A549 (cell line): Measurements from ENCODE around the gene ACTN2. TPM values are rescaled to one million over a fixed set of nuclear protein-coding genes. Genes with fewer than 3 reads are reported as not detected.

ENCODE experiments used
- ATAC-seq, 2 experiments: fragments of 200-7000 bp in 1 of 2; fragments of >200 bp in 1 of 2; cut with Nextera tagmentation in 1 of 2; cut with Tn5 transposase in 1 of 2; 3 replicates each; pipeline versions ENCODE4 v1.8.0 to v1.9.1; 2018 to 2020; ENCODE audit warnings: mild to moderate bottlenecking in 1 of 2, moderate library complexity in 1 of 2
- CTCF ChIA-PET: fragments of 300-600 bp; sonication (Branson Sonifier 250); formaldehyde crosslinking; extraction: SDS; loops from one replicate; lab custom pipeline; 2021; ENCODE audit warnings: antibody characterized with exemption, inconsistent platforms; lab: Yijun Ruan, JAX
- POLR2A ChIA-PET: fragments of 350-600 bp; formaldehyde crosslinking; extraction: SDS; loops from one replicate; lab custom pipeline; 2021; ENCODE audit warnings: antibody characterized with exemption, inconsistent platforms; lab: Yijun Ruan, JAX
- DNase-seq, 2 experiments: peaks; one replicate each; pipeline versions ENCODE4 v3.0.0 to v3.0.0-alpha.2; 2011 to 2016; ENCODE audit warnings: low read depth in 1 of 2, low spot score in 1 of 2
- FAIRE-seq: peaks from 2 replicates; lab custom pipeline; 2011; peaks lifted over from hg19 to GRCh38; lab: Jason Lieb, UNC
- H3K27ac ChIP-seq, 2 experiments: fragments of >200 bp; sonication (Bioruptor Twin); formaldehyde crosslinking; 3 replicates each; pipeline ENCODE4 v1.5.1; 2016 to 2017
- H3K4me1 ChIP-seq: fragments of >200 bp; sonication (Bioruptor Twin); formaldehyde crosslinking; 3 replicates; pipeline ENCODE4 v1.6.1; 2016
- H3K4me2 ChIP-seq: fragments of >200 bp; sonication (Bioruptor Twin); formaldehyde crosslinking; 3 replicates; pipeline ENCODE4 v1.6.1; 2016
- H3K4me3 ChIP-seq: fragments of >200 bp; sonication (Bioruptor Twin); formaldehyde crosslinking; 3 replicates; pipeline ENCODE4 v1.5.1; 2016
- H3K9me3 ChIP-seq: fragments of >200 bp; sonication (Bioruptor Twin); formaldehyde crosslinking; 3 replicates; pipeline ENCODE4 v1.6.1; 2016
- CBX8 ChIP-seq: fragments of 200-600 bp; sonication (generic); IDR thresholded peaks from 2 replicates; pipeline ENCODE4 v1.6.1; 2016
- CEBPB ChIP-seq, 2 experiments: fragments of >200 bp in 1 of 2; sonication (Bioruptor Twin) in 1 of 2; formaldehyde crosslinking in 1 of 2; IDR thresholded peaks; 2 replicates each; pipeline ENCODE4 v1.6.1; 2012 to 2016
- CHD2 ChIP-seq: fragments of 150-350 bp; IDR thresholded peaks from 2 replicates; pipeline ENCODE4 v1.6.1; 2014; ENCODE audit warnings: low read length; ENCODE audit not compliant: partially characterized antibody
- ESRRA ChIP-seq: fragments of 150-350 bp; IDR thresholded peaks from 2 replicates; pipeline ENCODE4 v1.6.1; 2014; ENCODE audit warnings: mild to moderate bottlenecking, low read length, borderline replicate concordance
- FOSB ChIP-seq: fragments of 250-450 bp; sonication (Bioruptor Pico); IDR thresholded peaks from 2 replicates; pipeline ENCODE4 v1.5.0; 2020; ENCODE audit warnings: mild to moderate bottlenecking, moderate library complexity
- FOSL2 ChIP-seq, 2 experiments: fragments of 450-650 bp in 1 of 2; fragments of >200 bp in 1 of 2; sonication (Bioruptor Twin) in 1 of 2; formaldehyde crosslinking; IDR thresholded peaks; 2 replicates each; pipeline versions ENCODE4 v1.5.0 to v1.6.1; 2016 to 2020; ENCODE audit warnings: mild to moderate bottlenecking in 1 of 2, moderate library complexity in 1 of 2
- FOXS1 ChIP-seq: fragments of 250-450 bp; sonication (Bioruptor Pico); IDR thresholded peaks from 2 replicates; pipeline ENCODE4 v1.5.0; 2020; ENCODE audit warnings: mild to moderate bottlenecking, moderate library complexity
- GATA3 ChIP-seq: IDR thresholded peaks from 2 replicates; pipeline ENCODE4 v1.6.1; 2012; ENCODE audit warnings: borderline replicate concordance
- HOXA7 ChIP-seq: fragments of 250-450 bp; sonication (Bioruptor Pico); IDR thresholded peaks from 2 replicates; pipeline ENCODE4 v1.5.0; 2020; ENCODE audit warnings: mild to moderate bottlenecking, moderate library complexity
- HOXB13 ChIP-seq: fragments of 250-450 bp; sonication (Bioruptor Pico); IDR thresholded peaks from 2 replicates; pipeline ENCODE4 v1.5.0; 2020; ENCODE audit warnings: low read depth, mild to moderate bottlenecking, moderate library complexity
- HOXB5 ChIP-seq: fragments of 250-450 bp; sonication (Bioruptor Pico); IDR thresholded peaks from 2 replicates; pipeline ENCODE4 v1.5.0; 2020; ENCODE audit warnings: mild to moderate bottlenecking, moderate library complexity
- JUN ChIP-seq, 2 experiments: fragments of >200 bp; sonication (Bioruptor Twin); formaldehyde crosslinking; IDR thresholded peaks; 2 replicates in 1 of 2; 3 replicates in 1 of 2; pipeline ENCODE4 v1.6.1; 2016 to 2017
- MAZ ChIP-seq: fragments of 150-350 bp; IDR thresholded peaks from 2 replicates; pipeline ENCODE4 v1.6.1; 2014; ENCODE audit warnings: antibody characterized with exemption, low read depth, low read length, borderline replicate concordance
- MYC ChIP-seq: IDR thresholded peaks from 2 replicates; pipeline ENCODE4 v1.6.1; 2012; ENCODE audit warnings: mild to moderate bottlenecking, inconsistent platforms, low read length, improper control_type of control experiment, borderline replicate concordance
- NPAS2 ChIP-seq: fragments of 250-450 bp; sonication (Bioruptor Pico); IDR thresholded peaks from 2 replicates; pipeline ENCODE4 v1.8.0; 2022; ENCODE audit warnings: mild to moderate bottlenecking, moderate library complexity, borderline replicate concordance
- PHF8 ChIP-seq: fragments of 200-600 bp; sonication (generic); IDR thresholded peaks from 2 replicates; pipeline ENCODE4 v1.6.1; 2016; ENCODE audit warnings: low read depth, mild to moderate bottlenecking, antibody characterized with exemption, moderate library complexity, borderline replicate concordance
- POLR2A ChIP-seq: IDR thresholded peaks from 2 replicates; pipeline ENCODE4 v1.6.1; 2012; ENCODE audit warnings: mild to moderate bottlenecking, low read length
- RARB ChIP-seq: fragments of 250-450 bp; sonication (Bioruptor Pico); IDR thresholded peaks from 2 replicates; pipeline ENCODE4 v1.8.0; 2021; ENCODE audit warnings: mild to moderate bottlenecking, moderate library complexity
- RFX5 ChIP-seq: fragments of 450-650 bp; IDR thresholded peaks from 2 replicates; pipeline ENCODE4 v1.7.1; 2014; ENCODE audit warnings: antibody characterized with exemption, mild to moderate bottlenecking, moderate library complexity
- ZC3H11A ChIP-seq: fragments of 450-650 bp; IDR thresholded peaks from 2 replicates; pipeline ENCODE4 v1.6.1; 2014; ENCODE audit warnings: antibody characterized with exemption, mild to moderate bottlenecking
- ZFP36 ChIP-seq: fragments of 450-650 bp; IDR thresholded peaks from 2 replicates; pipeline ENCODE4 v1.6.1; 2014; ENCODE audit warnings: borderline replicate concordance; ENCODE audit not compliant: partially characterized antibody
- whole genome bisulfite sequencing: methylation state at CpG from one replicate; pipeline ENCODE4 v1.1.6; 2017; ENCODE audit errors: missing lambda C conversion rate; 5-methylcytosine and 5-hydroxymethylcytosine counted together
- polyA plus RNA-seq, 4 experiments: library from polyadenylated mRNA; depleted of rRNA in 3 of 4; stranded (reverse); fragments of >200 nt; fragmentation: RNase III in 1 of 4; extraction: RNeasy Plus Mini Kit Qiagen cat#74134 plus additional on column Dnase treatment in 1 of 4; gene quantifications; 2 replicates in 3 of 4; 3 replicates in 1 of 4; pipeline ENCODE4 v1.2.3, GENCODE V29; 2011 to 2017
- TF ChIP-seq, protein P1 (sequence below): fragments of >200 bp; sonication (Bioruptor Twin); formaldehyde crosslinking; IDR thresholded peaks from 3 replicates; pipeline ENCODE4 v1.6.1; 2016
- TF ChIP-seq, protein P2 (sequence below): IDR thresholded peaks from 2 replicates; pipeline ENCODE4 v1.6.1; 2012
- TF ChIP-seq, protein P3 (sequence below): fragments of 250-450 bp; sonication (Bioruptor Pico); IDR thresholded peaks from 2 replicates; pipeline ENCODE4 v1.5.0; 2021; ENCODE audit warnings: mild to moderate bottlenecking, moderate library complexity, borderline replicate concordance
- TF ChIP-seq, protein P4 (sequence below): IDR thresholded peaks from 2 replicates; pipeline ENCODE4 v1.6.1; 2012
- TF ChIP-seq, protein P5 (sequence below): fragments of 200-600 bp; sonication (generic); IDR thresholded peaks from 2 replicates; pipeline ENCODE4 v1.6.1; 2016; ENCODE audit warnings: antibody characterized with exemption, mild to moderate bottlenecking, moderate library complexity
- TF ChIP-seq, protein P6 (sequence below): fragments of 450-650 bp; IDR thresholded peaks from 2 replicates; pipeline ENCODE4 v1.6.1; 2014; ENCODE audit warnings: antibody characterized with exemption

The ACTN2 gene
- polyA plus RNA-seq, 2 of the 4 experiments (the other 2 are of a cell fraction) = not detected

DNA sequence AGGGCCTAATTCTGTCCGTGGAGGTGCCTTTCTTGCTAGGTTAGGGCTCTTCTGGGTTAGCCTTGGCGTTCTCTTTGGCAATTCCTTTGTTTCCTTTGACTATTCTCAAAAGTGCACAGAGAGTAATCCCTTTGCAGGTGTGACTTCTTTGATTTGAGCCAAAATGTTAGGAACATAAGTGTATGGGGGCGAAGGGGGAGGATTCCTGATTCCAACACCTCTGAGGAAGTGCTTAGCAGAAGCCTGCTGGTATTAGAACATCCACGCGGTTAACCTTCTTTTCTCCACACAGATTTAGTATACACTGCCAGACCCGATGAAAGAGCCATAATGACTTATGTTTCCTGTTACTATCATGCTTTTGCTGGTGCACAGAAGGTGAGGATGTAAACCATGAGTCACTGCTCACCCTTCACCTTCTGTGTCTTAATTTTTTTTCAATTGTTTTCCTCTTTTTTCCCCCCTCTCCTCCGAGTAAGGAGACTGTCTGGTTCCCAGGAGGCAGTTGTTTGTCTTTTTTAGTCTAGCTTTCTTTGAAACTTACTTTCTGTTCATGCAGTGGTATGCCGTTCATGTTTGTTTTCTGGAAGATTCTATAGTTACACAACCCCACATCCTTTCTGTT is 48.0 kb downstream of the ACTN2 start:
- H3K27ac ChIP-seq = no peak overlapping the region
- ChIA-PET POLR2A (no interaction called here), CTCF (no interaction called here)
- H3K4me3 ChIP-seq = no peak overlapping the region
- 49% methylated on average over 8 of the region's 8 CpGs for WGBS
- TF ChIP-seq POLR2A = no peak
- TF ChIP-seq, protein P1, sequence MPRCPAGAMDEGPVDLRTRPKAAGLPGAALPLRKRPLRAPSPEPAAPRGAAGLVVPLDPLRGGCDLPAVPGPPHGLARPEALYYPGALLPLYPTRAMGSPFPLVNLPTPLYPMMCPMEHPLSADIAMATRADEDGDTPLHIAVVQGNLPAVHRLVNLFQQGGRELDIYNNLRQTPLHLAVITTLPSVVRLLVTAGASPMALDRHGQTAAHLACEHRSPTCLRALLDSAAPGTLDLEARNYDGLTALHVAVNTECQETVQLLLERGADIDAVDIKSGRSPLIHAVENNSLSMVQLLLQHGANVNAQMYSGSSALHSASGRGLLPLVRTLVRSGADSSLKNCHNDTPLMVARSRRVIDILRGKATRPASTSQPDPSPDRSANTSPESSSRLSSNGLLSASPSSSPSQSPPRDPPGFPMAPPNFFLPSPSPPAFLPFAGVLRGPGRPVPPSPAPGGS = no peak
- H3K4me2 ChIP-seq = no peak overlapping the region
- no peaks in the 10 kb centered on the region for H3K4me1 ChIP-seq
- ATAC-seq (no peak), DNase-seq (no peak), FAIRE-seq (no peak)
- H3K9me3 ChIP-seq = no peaks in the 10 kb centered on the region

DNA sequence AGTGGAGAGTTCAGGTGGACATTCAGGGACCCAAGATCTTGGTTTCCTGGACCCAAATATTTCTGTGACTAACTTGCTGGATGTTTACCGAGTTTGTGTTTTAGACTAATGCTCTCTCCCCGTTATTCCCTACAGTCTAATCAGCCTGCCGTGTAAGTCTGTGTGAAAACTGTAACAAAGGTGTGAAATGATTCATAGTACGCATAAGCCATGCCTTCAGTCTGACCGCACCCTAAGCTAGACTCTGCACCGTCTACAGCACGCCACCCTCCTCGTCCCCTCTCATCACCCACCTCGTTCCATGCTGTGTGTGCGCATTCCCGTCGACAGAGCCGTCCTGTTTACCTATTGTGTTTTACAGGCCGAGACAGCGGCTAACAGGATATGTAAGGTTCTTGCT is 50.5 kb downstream of the ACTN2 start:
- Histone ChIP-seq H3K9me3 (no peaks in the 10 kb centered on the region), H3K27ac (no peak overlapping the region), H3K4me3 (no peak overlapping the region), H3K4me2 (no peak overlapping the region), H3K4me1 (no peaks in the 10 kb centered on the region)
- TF ChIP-seq HOXB13 (CRISPR knock-in tag) (no peak), ESRRA (no peak), CHD2 (no peak), CBX8 (no peak), FOXS1 (no peak), HOXB5 (CRISPR knock-in tag) (no peak), HOXA7 (CRISPR knock-in tag) (no peak), FOSB (no peak), RFX5 (no peak), JUN (IDR thresholded peaks at IDR 0.05) (no peak), FOSL2 (IDR thresholded peaks at IDR 0.05) (no peak), FOSL2 (CRISPR knock-in tag; IDR thresholded peaks at IDR 0.05) (no peak), PHF8 (no peak), ZC3H11A (no peak)
- TF ChIP-seq, protein P2, sequence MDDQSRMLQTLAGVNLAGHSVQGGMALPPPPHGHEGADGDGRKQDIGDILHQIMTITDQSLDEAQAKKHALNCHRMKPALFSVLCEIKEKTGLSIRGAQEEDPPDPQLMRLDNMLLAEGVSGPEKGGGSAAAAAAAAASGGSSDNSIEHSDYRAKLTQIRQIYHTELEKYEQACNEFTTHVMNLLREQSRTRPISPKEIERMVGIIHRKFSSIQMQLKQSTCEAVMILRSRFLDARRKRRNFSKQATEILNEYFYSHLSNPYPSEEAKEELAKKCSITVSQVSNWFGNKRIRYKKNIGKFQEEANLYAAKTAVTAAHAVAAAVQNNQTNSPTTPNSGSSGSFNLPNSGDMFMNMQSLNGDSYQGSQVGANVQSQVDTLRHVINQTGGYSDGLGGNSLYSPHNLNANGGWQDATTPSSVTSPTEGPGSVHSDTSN = no peak
- TF ChIP-seq, protein P3, sequence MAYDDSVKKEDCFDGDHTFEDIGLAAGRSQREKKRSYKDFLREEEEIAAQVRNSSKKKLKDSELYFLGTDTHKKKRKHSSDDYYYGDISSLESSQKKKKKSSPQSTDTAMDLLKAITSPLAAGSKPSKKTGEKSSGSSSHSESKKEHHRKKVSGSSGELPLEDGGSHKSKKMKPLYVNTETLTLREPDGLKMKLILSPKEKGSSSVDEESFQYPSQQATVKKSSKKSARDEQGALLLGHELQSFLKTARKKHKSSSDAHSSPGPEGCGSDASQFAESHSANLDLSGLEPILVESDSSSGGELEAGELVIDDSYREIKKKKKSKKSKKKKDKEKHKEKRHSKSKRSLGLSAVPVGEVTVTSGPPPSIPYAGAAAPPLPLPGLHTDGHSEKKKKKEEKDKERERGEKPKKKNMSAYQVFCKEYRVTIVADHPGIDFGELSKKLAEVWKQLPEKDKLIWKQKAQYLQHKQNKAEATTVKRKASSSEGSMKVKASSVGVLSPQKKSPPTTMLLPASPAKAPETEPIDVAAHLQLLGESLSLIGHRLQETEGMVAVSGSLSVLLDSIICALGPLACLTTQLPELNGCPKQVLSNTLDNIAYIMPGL = no peak
- POLR2A ChIA-PET = no interaction called here
- CTCF ChIA-PET = no interaction called here
- DNase-seq (no peak), ATAC-seq (no peak), FAIRE-seq (no peak)
- WGBS = 69% methylated on average over 15 of the region's 15 CpGs

DNA sequence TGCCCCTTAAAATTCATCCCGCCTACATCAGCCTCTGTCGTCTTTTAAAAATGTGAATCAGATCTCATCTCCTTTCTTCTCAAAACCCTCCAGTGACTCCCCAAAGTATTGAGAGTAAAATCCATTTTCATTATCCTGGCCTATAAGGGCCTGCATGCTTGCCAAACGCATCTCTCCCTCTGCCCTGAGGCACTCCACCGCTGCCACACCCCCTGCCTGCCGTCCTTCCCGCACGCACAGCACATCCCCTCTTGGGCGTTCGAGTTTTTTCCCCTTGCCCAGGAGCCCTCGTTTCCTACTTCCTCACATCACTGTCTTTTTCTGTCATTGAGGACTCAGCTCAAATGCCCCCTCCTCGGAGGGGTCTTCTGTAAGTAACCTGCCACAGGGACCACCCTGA is 55.5 kb downstream of the ACTN2 start:
- POLR2A ChIA-PET = no interaction called here
- Histone ChIP-seq H3K27ac (no peak overlapping the region), H3K4me2 (no peak overlapping the region), H3K9me3 (no peaks in the 10 kb centered on the region), H3K4me1 (no peaks in the 10 kb centered on the region), H3K4me3 (no peak overlapping the region)
- no peak for DNase-seq
- 54% methylated on average over 11 of the region's 11 CpGs for WGBS
- ATAC-seq = no peak
- CTCF ChIA-PET = no interaction called here
- no peak for FAIRE-seq
- no peak for TF ChIP-seq MAZ
- no peak for TF ChIP-seq MYC
- TF ChIP-seq ZFP36 = no peak
- no peak for TF ChIP-seq RFX5
- TF ChIP-seq, protein P4, sequence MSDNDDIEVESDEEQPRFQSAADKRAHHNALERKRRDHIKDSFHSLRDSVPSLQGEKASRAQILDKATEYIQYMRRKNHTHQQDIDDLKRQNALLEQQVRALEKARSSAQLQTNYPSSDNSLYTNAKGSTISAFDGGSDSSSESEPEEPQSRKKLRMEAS = no peak
- no peak for TF ChIP-seq NPAS2
- TF ChIP-seq HOXB5 (CRISPR knock-in tag) = no peak
- no peak for TF ChIP-seq PHF8
- TF ChIP-seq CEBPB (IDR thresholded peaks at IDR 0.05) = no peak
- TF ChIP-seq CBX8 = no peak
- TF ChIP-seq, protein P5, sequence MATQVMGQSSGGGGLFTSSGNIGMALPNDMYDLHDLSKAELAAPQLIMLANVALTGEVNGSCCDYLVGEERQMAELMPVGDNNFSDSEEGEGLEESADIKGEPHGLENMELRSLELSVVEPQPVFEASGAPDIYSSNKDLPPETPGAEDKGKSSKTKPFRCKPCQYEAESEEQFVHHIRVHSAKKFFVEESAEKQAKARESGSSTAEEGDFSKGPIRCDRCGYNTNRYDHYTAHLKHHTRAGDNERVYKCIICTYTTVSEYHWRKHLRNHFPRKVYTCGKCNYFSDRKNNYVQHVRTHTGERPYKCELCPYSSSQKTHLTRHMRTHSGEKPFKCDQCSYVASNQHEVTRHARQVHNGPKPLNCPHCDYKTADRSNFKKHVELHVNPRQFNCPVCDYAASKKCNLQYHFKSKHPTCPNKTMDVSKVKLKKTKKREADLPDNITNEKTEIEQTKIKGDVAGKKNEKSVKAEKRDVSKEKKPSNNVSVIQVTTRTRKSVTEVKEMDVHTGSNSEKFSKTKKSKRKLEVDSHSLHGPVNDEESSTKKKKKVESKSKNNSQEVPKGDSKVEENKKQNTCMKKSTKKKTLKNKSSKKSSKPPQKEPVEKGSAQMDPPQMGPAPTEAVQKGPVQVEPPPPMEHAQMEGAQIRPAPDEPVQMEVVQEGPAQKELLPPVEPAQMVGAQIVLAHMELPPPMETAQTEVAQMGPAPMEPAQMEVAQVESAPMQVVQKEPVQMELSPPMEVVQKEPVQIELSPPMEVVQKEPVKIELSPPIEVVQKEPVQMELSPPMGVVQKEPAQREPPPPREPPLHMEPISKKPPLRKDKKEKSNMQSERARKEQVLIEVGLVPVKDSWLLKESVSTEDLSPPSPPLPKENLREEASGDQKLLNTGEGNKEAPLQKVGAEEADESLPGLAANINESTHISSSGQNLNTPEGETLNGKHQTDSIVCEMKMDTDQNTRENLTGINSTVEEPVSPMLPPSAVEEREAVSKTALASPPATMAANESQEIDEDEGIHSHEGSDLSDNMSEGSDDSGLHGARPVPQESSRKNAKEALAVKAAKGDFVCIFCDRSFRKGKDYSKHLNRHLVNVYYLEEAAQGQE = no peak
- TF ChIP-seq GATA3 = no peak
- TF ChIP-seq, protein P6, sequence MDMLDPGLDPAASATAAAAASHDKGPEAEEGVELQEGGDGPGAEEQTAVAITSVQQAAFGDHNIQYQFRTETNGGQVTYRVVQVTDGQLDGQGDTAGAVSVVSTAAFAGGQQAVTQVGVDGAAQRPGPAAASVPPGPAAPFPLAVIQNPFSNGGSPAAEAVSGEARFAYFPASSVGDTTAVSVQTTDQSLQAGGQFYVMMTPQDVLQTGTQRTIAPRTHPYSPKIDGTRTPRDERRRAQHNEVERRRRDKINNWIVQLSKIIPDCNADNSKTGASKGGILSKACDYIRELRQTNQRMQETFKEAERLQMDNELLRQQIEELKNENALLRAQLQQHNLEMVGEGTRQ = no peak
- no peak for TF ChIP-seq RARB
- TF ChIP-seq POLR2A = no peak
